Measurements from ENCODE around the gene SNX8.

The SNX8 gene

GRCh38 chr7:2247141-2247995 is 66.9 kb downstream of the SNX8 start:
- Histone ChIP-seq H4K20me1 (ENCODE audit: insufficient read depth, low read length) (peaks cover 12% of the 10 kb centered on the region), H3K4me3 (ENCODE audit: low read depth in 1 of 2, low read length in 2 of 2) (no peak overlapping the region), H3K27me3 (ENCODE audit: insufficient read depth, low read length, poor library complexity) (no peaks in the 10 kb centered on the region), H3K9ac (ENCODE audit: low read depth, low read length) (no peak overlapping the region), H3K36me3 (ENCODE audit: insufficient read depth, low read length) (peaks cover 65% of the 10 kb centered on the region), H2AFZ (ENCODE audit: low read depth, low read length) (no peak overlapping the region), H3K79me2 (ENCODE audit: insufficient read depth, low read length) (peaks cover 27% of the 10 kb centered on the region), H3K27ac (ENCODE audit: low read length) (no peak overlapping the region), H3K9me3 (ENCODE audit: insufficient read depth, low read length, severe bottlenecking) (no peaks in the 10 kb centered on the region), H3K4me2 (ENCODE audit: insufficient read depth, low read length) (no peak overlapping the region), H3K4me1 (ENCODE audit: insufficient read depth, low read length) (peaks cover 20% of the 10 kb centered on the region)
- TF ChIP-seq EZH2 (IDR thresholded peaks at IDR 0.05; ENCODE audit: borderline replicate concordance, low read depth, low read length, severe bottlenecking), result no peak
- TF ChIP-seq CTCF (IDR thresholded peaks at IDR 0.05; ENCODE audit: borderline replicate concordance, extremely low read depth, low read length, poor library complexity, severe bottlenecking), result peak; percentile 70
- no peak for DNase-seq
- ATAC-seq (ENCODE audit: insufficient read depth, low read depth), result no peak

- no peak overlapping the region for H3K27ac ChIP-seq (ENCODE audit: low read length)
- no peak overlapping the region for H3K4me3 ChIP-seq (ENCODE audit: low read depth in 1 of 2, low read length in 2 of 2)
- H4K20me1 ChIP-seq (ENCODE audit: insufficient read depth, low read length), result peaks cover 9% of the 10 kb centered on the region
- DNase-seq, result no peak
- peaks cover 40% of the 10 kb centered on the region for H3K79me2 ChIP-seq (ENCODE audit: insufficient read depth, low read length)
- no peak overlapping the region for H3K4me2 ChIP-seq (ENCODE audit: insufficient read depth, low read length)
- H2AFZ ChIP-seq (ENCODE audit: low read depth, low read length), result no peak overlapping the region
- H3K27me3 ChIP-seq (ENCODE audit: insufficient read depth, low read length, poor library complexity), result no peaks in the 10 kb centered on the region
- no peak overlapping the region for H3K9ac ChIP-seq (ENCODE audit: low read depth, low read length)
- H3K4me1 ChIP-seq (ENCODE audit: insufficient read depth, low read length), result peaks cover 24% of the 10 kb centered on the region
- TF ChIP-seq EZH2 (IDR thresholded peaks at IDR 0.05; ENCODE audit: borderline replicate concordance, low read depth, low read length, severe bottlenecking), result no peak
- TF ChIP-seq CTCF (IDR thresholded peaks at IDR 0.05; ENCODE audit: borderline replicate concordance, extremely low read depth, low read length, poor library complexity, severe bottlenecking), result no peak
- no peak for ATAC-seq (ENCODE audit: insufficient read depth, low read depth)
- peaks cover 53% of the 10 kb centered on the region for H3K36me3 ChIP-seq (ENCODE audit: insufficient read depth, low read length)
- H3K9me3 ChIP-seq (ENCODE audit: insufficient read depth, low read length, severe bottlenecking), result no peaks in the 10 kb centered on the region
These were observed 68.2 kb downstream of the SNX8 start for GRCh38 chr7:2245883-2246675.

- no peak overlapping the region for H2AFZ ChIP-seq (ENCODE audit: low read depth, low read length)
- peaks cover 56% of the 10 kb centered on the region for H3K79me2 ChIP-seq (ENCODE audit: insufficient read depth, low read length)
- no peak overlapping the region for H3K27ac ChIP-seq (ENCODE audit: low read length)
- peaks cover 36% of the 10 kb centered on the region for H3K4me1 ChIP-seq (ENCODE audit: insufficient read depth, low read length)
- ATAC-seq (ENCODE audit: insufficient read depth, low read depth) (no peak), DNase-seq (no peak)
- H3K4me2 ChIP-seq (ENCODE audit: insufficient read depth, low read length), result peak overlapping the region; percentile 88
- H3K27me3 ChIP-seq (ENCODE audit: insufficient read depth, low read length, poor library complexity), result no peaks in the 10 kb centered on the region
- H3K36me3 ChIP-seq (ENCODE audit: insufficient read depth, low read length), result peaks cover 54% of the 10 kb centered on the region
- TF ChIP-seq EZH2 (IDR thresholded peaks at IDR 0.05; ENCODE audit: borderline replicate concordance, low read depth, low read length, severe bottlenecking) (no peak), CTCF (IDR thresholded peaks at IDR 0.05; ENCODE audit: borderline replicate concordance, extremely low read depth, low read length, poor library complexity, severe bottlenecking) (no peak)
- H3K9me3 ChIP-seq (ENCODE audit: insufficient read depth, low read length, severe bottlenecking), result no peaks in the 10 kb centered on the region
- H4K20me1 ChIP-seq (ENCODE audit: insufficient read depth, low read length), result peaks cover 13% of the 10 kb centered on the region
- H3K9ac ChIP-seq (ENCODE audit: low read depth, low read length), result no peak overlapping the region; the same call in 1 of the 2 replicates
- H3K4me3 ChIP-seq (ENCODE audit: low read depth in 1 of 2, low read length in 2 of 2), result no peak overlapping the region
These were observed 69.7 kb downstream of the SNX8 start for GRCh38 chr7:2244404-2244995.
